Retinal pigment epithelial cell (primary cell): ENCODE data around the gene MMP7.

Experiments
- DNase-seq: peaks from one replicate; pipeline ENCODE4 v3.0.0-alpha.2; 2010; ENCODE audit warnings: low read depth
- H3K4me3 ChIP-seq: 2 replicates; pipeline ENCODE4 v1.5.1; 2011; ENCODE audit warnings: mild to moderate bottlenecking, low read length, control low read depth, moderate library complexity
- TF ChIP-seq, protein P1 (sequence below): conservative IDR thresholded peaks from 2 replicates; pipeline ENCODE4 v1.5.1; 2011; ENCODE audit warnings: low read depth, low read length, control low read depth, inconsistent platforms

MMP7 gene

DNA sequence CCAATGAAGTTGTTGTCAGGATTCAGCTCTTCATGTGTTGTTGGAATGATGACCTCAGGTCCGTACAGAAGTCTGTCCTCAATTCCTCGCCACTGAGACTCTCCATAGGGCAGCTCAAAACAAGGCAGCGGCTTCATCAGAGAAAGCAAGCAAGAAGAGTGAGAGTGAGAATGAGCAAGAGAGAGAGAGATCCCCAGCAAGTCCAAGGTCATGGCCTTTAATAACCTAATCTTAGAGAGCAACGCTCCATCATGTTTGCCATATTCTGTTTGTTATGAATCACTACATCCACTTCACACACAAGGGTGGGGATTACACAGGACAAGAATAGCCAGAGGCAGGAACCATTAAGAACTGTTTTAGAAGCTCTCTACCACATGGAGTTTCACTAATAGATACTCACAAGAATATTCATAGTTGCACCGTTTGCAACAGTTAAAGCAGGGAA is 23.3 kb upstream of the MMP7 start:
- no peak overlapping the region for H3K4me3 ChIP-seq
- TF ChIP-seq, protein P1, sequence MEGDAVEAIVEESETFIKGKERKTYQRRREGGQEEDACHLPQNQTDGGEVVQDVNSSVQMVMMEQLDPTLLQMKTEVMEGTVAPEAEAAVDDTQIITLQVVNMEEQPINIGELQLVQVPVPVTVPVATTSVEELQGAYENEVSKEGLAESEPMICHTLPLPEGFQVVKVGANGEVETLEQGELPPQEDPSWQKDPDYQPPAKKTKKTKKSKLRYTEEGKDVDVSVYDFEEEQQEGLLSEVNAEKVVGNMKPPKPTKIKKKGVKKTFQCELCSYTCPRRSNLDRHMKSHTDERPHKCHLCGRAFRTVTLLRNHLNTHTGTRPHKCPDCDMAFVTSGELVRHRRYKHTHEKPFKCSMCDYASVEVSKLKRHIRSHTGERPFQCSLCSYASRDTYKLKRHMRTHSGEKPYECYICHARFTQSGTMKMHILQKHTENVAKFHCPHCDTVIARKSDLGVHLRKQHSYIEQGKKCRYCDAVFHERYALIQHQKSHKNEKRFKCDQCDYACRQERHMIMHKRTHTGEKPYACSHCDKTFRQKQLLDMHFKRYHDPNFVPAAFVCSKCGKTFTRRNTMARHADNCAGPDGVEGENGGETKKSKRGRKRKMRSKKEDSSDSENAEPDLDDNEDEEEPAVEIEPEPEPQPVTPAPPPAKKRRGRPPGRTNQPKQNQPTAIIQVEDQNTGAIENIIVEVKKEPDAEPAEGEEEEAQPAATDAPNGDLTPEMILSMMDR = no peak
- no peak for DNase-seq

DNA sequence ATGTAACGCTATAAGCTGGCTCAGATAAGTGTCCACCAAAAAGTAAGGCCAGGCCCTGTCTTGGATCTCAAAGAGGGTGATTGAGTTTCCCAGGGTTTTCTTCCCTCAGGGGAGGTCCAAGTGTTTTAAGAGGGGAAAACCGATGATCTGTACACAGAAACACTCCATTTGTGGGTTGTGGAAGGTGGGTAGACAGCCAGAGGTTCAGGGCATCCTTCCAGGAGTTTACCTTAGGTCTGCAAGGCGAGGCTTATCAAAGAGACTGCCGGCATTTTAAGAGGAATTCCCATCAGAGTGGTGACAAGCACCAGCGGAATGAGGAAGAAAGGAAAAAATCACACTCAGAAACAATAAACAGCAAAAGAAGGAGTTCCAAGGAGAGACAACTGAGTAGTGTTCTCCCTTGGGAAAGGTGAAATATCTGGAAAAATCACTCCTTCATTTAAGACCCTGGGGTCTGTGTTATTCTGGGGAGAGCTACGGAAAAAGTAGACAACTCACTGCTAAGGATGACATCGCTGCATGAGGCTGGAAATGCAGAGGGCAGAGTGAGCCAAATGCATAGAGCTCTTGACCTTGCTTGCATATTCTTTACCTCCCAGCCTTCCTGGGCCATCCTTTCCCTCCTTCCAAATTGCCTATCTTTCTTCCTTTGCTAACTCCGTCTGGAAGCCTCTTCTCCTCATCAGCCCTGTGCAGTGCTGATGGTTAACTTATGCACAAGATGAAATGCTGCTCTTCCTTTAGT is 22.1 kb upstream of the MMP7 start:
- H3K4me3 ChIP-seq = no peak overlapping the region
- TF ChIP-seq, protein P1 = no peak
- no peak for DNase-seq

DNA sequence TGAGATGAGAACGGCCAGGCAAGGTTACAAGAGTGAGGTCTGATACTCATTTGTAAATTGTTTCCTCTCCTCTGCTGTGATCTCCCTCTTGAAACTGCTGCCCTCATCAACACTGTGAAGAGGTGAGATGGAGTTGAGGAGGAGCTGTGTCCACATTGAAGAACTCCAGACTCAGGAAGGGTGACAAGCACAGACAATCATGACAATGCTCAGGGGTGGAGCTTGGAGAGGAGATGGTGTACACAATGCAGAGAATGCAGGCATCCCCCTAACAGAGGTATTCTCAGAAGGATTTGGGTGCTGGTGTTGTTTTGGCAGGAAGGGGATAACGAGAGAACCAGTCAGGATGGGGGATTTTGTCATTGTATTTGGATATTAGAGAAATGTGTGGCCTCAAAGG is 21.5 kb upstream of the MMP7 start:
- TF ChIP-seq, protein P1 = no peak
- DNase-seq = no peak
- no peak overlapping the region for H3K4me3 ChIP-seq

DNA sequence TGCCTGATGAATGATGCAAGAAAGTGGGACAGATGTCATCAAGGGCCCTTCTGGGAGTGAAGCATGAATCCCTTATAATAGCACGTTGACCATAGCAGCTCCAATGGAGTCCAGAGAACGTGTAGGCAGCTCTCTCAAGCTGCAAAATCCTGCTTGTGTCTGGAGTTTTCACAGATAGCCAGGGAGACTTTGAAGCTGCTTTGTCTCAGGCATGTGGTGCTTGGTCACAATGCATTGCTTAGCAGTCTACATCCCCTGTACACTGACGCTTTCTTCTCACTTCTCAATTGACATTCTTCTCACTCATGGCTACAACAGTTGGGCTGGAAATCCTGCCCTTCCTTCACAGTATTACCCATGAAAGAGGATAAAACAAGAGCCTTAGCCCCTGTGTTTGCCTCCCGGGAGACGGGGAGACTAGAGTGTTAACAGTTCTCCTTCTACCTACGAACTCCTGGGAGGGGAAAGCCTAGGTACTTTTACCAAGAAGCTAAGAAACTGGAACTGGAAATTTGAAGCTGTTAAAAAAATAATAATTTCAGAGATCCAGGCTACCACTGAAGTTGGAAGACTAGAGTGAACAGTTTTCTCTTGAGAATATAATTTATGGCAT is 20.7 kb upstream of the MMP7 start:
- TF ChIP-seq, protein P1 = no peak
- H3K4me3 ChIP-seq = no peak overlapping the region
- no peak for DNase-seq

DNA sequence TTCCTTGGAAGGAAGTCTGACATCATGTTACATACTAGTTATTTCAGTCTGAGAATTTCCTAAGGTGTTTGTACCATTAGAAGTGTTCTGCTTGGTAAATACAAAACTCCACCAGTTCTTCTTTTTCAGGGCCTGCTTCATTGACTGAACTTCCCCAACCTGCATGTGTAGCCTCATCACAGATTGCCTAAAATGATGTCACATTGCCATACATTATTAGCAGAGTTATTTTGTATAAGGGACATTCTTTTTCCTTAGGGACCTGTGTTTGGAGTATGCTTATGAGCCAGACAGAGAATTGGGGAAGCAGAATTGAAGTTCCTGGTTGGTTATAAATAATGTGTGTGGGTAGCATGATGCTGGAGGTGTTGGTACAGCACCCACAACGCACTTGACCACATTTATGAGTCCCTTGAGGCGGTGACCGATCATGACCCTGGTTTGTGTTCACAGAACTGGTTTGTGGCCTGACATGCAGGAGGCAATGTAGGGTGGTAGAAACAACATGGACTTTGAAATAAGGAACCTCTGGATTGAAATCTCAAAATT is 16.4 kb upstream of the MMP7 start:
- H3K4me3 ChIP-seq = no peak overlapping the region
- TF ChIP-seq, protein P1 = no peak
- DNase-seq = no peak

DNA sequence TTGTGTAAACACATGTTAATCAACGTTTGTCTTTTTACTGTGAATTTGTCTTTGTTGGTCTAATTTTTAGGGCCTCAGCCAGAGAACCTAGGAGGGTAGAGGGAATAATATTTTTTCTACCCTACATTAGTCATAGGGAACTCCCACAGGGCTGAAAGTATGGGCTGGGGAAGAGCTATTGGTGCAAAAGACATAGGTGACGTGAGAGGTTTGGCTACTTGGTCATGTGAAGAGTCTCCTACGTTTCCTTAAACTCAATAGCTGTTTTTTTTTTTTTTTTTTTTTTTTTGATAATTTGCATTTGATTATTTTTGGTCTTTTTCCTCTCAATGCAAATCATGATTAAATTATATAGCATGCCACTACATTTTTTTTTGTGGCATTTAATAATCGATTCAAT is 15.9 kb upstream of the MMP7 start:
- DNase-seq = no peak

More for the DNA sequence above, 15.9 kb upstream of the MMP7 start:
- TF ChIP-seq, protein P1 = no peak
- no peak overlapping the region for H3K4me3 ChIP-seq
